HFF-Myc (cell line): ENCODE data around the gene ITPR3.

Experiments
- DNase-seq: peaks from one replicate; pipeline ENCODE4 v3.0.0-alpha.2; 2011; ENCODE audit warnings: low read depth; ENCODE audit errors: extremely low read depth
- H3K4me3 ChIP-seq: replicated peaks from 2 replicates; pipeline ENCODE4 v1.5.1; 2011; ENCODE audit warnings: low read depth, mild to moderate bottlenecking, control low read depth, low read length
- TF ChIP-seq, protein P1 (sequence below): IDR thresholded peaks from 2 replicates; pipeline ENCODE4 v1.5.1; 2012; ENCODE audit warnings: mild to moderate bottlenecking, low read depth, low read length, control low read depth; ENCODE audit errors: missing control alignments

ITPR3 gene

DNA sequence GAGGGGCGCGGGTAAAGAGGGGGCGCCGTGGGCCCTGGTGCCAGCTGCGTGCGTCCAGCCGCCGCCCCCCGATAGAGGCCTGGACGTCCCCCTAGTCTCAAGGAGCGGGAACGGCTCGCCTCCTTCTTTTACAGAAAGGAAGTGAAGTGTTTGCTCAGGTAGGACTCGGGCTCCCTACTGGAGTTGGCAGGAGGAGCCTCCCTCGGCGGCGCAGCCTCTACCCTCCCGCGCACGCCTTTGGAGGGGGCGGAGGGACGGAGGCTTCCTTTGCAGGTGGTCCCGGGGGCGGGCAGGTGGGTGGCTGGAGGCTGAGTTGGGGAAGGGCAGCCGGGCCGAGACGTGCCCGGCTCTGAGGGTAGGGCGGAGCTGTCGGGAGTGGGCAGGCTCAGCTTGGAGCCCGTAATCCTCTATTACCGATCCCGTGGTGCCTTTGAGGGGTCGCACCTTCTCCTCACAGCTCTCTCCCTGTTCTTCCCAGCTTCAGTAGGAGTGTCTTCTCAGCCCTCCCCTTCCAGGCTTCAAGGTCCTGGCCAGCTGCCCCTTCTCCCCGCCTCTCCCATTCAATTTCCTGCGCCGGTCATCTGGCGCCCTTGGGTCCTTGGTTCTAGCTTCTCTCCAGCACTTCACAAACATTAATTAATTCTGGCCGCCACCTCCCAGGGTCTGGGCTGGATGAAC is 728 bp downstream of the ITPR3 start:
- peak overlapping the region; percentile 61 for H3K4me3 ChIP-seq
- TF ChIP-seq, protein P1, sequence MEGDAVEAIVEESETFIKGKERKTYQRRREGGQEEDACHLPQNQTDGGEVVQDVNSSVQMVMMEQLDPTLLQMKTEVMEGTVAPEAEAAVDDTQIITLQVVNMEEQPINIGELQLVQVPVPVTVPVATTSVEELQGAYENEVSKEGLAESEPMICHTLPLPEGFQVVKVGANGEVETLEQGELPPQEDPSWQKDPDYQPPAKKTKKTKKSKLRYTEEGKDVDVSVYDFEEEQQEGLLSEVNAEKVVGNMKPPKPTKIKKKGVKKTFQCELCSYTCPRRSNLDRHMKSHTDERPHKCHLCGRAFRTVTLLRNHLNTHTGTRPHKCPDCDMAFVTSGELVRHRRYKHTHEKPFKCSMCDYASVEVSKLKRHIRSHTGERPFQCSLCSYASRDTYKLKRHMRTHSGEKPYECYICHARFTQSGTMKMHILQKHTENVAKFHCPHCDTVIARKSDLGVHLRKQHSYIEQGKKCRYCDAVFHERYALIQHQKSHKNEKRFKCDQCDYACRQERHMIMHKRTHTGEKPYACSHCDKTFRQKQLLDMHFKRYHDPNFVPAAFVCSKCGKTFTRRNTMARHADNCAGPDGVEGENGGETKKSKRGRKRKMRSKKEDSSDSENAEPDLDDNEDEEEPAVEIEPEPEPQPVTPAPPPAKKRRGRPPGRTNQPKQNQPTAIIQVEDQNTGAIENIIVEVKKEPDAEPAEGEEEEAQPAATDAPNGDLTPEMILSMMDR = no peak
- DNase-seq = no peak

DNA sequence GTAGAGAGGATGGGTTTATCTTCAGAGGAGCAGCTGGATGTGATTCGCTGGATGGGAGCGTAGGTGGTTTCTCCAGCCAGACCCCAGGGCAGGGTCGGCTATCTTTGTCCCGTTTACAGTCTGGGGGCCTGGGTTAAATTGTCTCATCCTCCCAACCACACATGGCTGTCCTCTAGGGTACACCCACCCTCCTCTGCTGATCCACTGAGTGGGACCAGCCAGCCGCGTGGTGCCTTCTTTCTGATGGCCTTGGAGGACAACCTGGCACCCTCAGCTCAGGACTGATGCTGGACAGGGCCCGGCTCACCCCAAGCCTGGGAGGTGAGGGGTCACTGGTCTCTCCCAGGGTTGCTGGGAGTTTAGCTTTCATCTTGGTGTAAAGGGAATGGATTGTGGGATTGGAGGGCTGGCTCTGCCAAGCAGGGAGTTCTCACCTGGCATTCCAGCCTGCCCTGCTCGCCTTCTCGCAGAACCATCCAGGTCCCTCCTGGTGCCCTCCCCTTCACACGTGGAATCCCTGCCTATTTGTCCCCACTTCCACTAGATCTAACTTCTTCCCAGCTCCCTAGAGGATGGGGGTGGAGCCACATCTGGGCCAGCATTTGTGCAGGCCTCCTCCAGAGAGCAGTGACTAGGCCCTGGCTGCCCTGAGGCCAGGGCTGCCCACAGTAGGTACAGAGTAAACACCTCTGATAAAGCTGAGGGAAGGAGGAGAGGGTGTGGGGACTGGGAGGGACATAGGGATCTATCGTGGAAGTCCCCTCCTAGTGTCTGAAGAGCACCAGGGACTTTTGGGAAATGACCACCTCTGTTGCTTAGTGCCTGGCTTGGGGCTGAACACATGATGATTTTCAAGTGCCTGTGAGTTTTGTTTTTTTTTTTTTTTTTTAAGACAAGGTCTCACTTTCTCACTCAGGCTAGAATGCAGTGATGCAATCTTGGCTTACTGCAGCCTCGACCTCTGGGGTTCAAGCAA is 1.6 kb downstream of the ITPR3 start:
- TF ChIP-seq, protein P1 = no peak
- no peak for DNase-seq
- H3K4me3 ChIP-seq = peak overlapping the region; percentile 61

DNA sequence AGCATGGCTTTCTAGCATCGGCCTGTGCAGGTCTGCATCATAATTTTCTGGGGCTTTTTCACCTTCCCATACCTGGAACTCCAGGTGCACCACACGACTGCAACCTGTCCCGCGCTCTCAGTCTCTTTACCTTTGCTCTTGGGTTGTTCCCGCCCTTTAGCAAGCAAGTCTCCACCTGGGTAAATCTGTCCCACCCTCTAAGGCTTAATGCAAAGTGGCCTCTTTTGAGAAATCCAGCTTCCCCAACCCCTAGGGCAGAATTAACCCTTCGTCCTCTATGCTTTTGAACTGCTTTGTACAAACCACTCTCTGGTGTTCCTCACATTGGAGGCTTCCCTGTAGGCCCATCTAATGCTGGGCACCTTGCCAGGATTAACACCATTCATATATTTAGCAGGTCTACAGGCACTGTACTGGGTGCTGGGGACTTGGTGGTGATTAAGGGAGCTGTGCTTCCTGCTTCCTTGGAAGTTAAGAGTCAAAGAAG is 2.8 kb downstream of the ITPR3 start:
- TF ChIP-seq, protein P1 = no peak
- no peak for DNase-seq
- H3K4me3 ChIP-seq = no peak overlapping the region

DNA sequence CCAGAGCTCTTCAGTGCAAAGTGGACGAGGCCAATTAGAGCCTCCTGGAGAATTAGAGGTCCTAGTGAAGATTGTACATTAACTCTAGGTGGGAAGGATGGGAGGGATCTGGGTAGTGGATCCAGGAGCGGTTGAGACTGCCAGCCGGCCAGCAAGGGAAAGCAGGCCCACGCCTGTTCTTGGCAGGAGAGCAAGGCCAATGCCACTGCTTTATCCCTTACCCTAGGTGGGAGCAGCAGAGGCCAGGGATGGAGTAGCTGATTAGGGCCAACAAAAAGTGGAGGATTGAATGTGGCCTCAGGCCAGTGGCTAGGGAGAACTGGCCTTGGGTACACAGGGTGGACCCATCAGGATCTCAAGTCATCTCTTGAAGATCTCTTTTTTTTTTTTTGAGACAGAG is 3.7 kb downstream of the ITPR3 start:
- no peak for DNase-seq
- TF ChIP-seq, protein P1 = no peak
- H3K4me3 ChIP-seq = no peak overlapping the region

DNA sequence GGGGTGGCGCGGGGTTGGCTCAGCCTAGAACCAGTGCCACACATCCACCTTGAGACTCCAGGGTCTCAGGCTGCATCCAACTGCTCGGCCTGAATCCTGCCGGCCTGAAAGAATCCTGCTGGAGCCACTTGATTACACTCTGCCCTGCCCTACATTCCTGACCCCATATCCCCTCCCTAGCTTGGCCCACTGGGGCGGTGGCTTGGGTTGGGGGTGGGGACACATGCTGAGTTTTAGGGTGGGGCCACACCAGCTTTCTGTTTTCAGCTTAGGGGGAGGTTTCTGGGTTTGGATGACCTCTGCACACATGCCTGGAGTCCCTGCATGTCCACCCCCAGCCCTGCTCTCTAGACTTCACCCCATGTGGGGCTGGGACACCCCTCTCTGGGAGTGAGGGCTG is 6.8 kb downstream of the ITPR3 start:
- no peak overlapping the region for H3K4me3 ChIP-seq
- TF ChIP-seq, protein P1 = no peak
- DNase-seq = no peak

DNA sequence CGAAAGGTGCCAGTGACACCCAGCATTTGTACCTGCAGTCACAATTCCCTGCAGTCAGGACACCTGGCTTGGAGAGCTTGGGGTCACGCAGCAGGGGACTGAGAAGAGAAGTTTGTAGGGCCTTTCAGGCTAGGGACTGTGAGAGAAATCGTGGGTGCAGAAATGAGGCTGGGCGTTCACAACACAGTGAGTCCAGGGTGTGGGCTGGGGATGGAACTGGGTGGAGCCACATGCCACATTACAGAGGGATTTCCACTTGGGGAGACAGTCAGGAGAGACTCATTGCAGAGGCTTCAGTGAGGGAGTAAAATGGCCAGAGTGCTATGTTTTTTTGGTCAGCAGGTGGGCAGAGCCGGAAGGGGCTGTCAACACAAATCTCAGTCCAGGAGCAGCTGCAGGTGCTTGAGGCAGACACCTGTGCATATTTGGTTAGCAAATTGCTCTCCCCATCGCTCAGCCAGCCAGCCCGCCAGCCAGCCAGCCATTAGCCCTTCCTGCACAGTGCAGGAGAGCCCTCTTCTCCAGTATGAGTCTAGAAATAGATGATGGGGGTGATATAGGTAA is 7.4 kb downstream of the ITPR3 start:
- H3K4me3 ChIP-seq = no peak overlapping the region
- no peak for DNase-seq
- TF ChIP-seq, protein P1 = no peak
